GM21423 (cell line): ENCODE measurements around the gene FASTKD3.

Experiments used
- ATAC-seq: cut with Tn5 transposase; IDR thresholded peaks from one replicate; pipeline ENCODE4 v1.9.1; 2021; ENCODE audit warnings: mild to moderate bottlenecking, moderate library complexity; ENCODE audit not compliant: unreplicated experiment

Gene FASTKD3

DNA sequence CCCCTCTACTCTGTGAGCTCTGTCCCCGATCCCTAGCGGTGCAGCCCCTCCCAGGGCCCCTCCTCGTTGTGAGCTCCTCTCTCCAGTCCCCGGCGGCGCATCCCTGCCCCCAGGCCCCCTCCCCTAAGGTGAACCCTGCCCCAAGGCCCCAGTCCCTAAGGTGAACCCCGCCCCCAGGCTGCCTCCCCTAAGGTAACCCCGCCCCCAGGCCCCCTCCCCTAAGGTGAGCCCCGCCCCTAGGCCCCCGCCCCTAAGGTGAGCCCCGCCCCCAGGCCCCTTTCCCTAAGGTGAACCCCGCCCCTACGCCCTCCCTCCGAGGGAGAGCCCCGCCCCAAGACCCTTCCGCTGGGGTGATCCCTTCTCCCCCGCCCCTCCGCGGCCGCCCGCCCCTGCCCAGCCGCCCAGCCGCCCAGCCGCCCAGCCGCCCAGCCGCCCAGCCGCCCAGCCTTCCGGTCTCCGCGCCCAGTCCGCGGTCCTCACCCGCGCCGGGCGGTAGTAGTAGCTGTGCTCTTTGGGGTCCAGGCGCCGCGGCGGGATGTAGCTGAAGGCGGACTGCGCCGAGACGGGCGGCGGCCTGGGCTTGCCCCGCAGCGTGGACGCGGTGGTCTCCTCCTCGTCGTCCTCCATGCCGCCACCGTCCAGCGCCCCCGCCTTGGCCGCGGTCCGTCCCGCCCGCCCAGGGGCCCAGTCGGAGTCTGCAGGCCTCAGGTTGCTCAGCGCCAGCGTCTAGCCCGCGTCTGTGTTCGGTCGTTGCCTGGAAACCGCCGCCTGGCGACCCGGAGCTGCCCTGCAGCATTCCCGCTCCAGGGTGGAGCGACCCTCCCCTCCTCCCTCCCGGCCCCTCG, 18.2 kb downstream of the FASTKD3 start, which contains the start of gene CFAP90:
CFAP90 (minus strand) TSS at position 739 of the 845 bp plus-strand sequence; CDS start at position 627, 112 bp downstream.
- no peak for ATAC-seq

DNA sequence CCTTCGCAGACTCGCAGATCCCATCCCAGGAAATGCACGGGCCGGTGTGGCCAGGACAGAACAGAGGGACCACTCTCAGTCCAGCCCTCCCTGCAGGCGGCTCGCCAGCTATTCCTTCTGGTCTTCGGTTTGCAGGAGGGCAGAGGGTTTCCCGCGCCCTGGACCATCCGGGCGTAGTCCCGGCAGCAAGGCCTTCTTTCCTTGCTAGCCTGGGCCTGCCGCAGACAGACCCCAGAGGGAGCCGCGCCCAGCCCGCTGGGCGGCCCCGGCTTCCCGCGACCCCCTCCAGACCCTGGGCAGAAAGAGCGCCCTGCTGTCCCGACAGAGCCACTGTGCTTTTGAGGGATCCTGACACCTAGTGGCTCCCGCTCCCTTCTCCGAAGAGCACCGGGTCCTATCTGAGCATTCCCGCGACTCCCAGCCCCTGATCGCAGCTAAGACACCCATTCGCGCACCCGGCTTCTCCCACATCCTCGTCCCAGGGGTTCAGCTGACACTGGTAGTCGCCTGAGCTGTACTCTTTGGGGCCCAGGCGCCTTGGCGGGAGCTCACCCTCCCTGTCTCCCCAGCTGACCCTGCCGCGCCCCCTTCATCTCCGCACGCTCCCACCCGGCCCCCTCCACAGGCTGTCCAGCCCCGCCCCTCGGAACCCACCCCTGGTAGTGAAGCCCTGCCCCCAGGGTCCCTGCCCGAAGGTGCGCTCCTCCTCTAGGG, 19.0 kb downstream of the FASTKD3 start:
- ATAC-seq, result no peak

DNA sequence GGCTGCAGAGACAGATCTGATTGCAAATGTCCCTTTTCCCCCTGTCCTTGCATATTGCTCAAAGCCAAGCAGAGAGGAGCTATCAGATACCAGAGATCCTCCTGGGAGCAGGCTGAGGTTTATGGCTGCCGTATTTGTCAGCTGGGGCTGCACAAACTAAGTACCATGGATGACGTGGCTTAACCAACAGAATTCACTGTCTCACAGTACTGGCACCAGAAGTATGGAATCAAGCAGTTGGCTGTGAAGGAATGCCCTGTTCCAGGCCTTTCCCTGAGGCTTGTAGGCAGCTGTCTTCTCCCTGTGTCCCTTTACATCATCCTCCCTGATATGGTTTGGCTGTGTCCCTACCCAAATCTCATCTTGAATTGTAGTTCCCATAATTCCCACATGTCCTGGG, 20.5 kb downstream of the FASTKD3 start:
- no peak for ATAC-seq

DNA sequence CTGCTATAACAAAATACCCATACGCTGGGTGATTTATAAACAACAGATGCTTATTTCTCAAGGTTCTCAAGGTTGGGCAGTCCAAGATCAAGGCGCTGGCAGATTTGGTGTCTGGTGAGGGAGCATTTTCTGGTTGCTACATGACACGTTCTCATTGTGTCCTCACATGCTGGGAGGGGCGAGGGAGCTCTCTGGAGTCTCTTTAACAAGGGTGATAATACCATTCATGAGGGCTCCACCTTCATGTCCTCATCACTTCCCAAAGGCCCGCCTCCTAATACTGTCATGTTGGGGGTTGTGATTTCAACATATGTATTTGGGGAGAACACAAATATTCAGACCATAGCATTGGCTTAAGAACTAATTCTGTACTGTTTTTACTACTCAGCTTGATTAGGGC, 22.5 kb downstream of the FASTKD3 start:
- ATAC-seq, result no peak

DNA sequence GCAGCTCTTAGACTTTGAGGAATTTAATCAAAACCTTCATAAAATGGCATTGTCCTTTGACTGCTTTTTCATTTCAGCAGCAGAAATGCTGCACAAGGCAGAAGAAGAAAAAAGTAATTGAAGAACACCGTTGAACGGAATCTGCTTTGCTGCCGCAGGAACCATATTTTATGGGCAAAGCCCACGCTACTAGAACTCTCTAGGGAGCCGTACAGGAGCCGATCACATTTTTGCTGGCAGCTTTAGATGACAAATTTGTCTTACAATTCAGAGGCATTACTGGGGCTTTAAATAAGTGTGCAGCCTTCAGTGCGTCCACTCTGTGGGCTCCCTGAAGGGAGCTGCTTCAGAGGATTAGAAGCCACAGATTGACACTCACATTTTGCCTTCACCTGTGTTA, 23.3 kb downstream of the FASTKD3 start:
- ATAC-seq, result no peak

DNA sequence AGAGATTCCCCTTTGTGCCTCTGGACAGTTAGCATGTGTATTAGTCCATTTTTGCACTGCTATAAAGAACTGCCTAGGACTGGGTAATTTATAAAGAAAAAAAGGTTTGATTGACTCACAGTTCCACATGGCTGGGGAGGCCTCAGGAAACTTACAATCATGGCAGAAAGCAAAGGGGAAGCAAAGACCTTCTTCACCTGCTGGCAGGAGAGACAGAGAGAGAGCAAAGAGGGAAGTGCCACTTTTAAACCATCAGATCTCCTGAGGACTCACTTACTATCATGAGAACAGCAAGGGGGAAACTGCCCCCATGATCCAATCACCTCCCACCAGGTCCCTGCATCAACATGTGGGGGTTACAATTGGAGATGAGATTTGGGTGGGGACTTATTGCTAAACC, 23.9 kb downstream of the FASTKD3 start:
- ATAC-seq, result no peak

DNA sequence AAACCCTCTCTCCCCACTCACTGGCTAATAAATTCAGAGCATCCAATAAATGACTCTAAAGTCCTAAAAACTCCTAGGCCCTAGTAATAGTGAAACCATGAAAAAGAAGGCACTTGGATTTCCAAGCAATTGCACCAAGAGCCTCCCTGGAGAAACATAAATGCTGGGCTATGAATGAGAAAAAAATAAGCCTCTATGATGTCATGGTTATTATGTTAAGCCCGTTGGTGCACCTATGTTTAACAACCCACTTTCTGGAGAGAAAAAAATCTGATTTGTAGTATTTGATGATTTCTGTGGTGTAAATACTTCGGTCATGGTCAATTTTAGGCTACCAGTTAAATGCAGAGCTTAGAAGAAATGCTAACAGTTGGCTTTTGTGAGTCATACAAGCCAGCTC, 26.3 kb downstream of the FASTKD3 start:
- no peak for ATAC-seq

DNA sequence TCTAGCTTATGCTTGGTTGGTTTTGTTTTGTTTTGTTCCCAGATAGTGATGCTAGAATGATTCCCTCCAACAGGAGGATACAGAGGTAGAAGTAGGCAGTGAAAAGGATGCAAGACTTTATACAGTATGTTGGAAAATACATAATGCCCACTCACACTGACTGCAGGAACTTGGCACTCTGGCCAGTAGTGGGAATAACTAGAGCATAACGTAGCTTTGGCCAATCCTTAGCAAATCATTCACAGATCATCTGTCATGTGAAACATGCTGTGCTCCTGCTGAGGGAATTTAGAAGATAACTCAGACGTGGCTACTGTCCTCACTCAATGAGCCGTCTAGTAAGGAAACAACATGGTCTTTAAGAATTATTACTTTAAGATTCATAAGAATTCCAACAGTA, 31.4 kb downstream of the FASTKD3 start:
- ATAC-seq, result no peak

DNA sequence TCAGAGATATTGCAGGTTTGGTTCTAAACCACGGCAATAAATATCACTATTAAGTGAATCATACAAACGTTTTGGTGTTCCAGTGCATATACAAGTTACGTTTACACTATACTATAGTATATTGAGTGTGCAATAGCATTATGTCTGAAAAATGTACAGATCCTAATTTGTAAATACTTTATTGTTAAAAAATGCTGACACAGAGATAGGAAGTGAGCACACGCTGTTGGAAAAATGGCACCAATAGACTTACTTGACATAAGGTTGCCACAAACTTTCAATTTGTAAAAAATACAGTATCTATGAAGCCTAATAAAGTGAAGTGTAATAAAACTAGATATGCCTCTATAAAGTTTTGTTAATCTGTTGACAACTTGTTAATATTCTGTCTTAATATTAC, 33.8 kb downstream of the FASTKD3 start:
- no peak for ATAC-seq

DNA sequence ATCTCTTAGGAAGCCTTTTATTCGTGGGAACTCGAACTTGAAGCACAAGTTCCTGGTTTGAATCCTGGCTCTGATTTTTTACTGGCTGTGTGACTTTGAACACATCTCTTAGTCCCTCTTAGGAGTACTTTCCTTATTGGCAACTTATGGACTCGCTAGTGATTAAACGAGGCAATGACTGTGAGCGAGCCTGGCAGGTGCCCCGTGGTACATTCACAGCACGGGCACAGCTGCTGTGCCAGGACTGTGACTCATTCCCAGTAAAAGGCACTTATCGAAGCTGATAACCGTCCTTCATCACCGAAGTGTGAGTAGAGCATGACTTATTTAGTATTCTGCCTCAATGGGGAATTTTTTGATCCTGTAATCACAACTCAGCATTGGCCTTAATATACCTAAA, 40.6 kb downstream of the FASTKD3 start:
- no peak for ATAC-seq

DNA sequence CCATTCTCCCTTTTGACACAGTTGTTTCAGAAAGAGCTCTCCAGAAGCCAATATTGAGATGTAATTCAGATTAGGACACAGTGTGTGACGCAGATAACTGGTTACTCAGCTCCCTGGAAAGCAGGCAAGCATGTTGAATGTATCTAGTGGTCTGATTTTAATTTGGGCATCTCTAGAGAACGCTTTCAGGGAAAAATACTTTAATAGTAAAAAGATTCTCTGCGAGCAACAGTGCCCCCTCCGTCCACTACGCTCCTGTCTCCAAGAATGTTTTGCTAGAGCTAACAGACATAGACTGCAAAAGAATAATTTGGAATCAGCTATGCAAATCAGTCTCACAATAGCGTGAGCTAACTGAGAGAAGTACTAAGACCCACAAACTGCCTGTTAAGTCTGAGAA, 41.2 kb downstream of the FASTKD3 start:
- no peak for ATAC-seq

DNA sequence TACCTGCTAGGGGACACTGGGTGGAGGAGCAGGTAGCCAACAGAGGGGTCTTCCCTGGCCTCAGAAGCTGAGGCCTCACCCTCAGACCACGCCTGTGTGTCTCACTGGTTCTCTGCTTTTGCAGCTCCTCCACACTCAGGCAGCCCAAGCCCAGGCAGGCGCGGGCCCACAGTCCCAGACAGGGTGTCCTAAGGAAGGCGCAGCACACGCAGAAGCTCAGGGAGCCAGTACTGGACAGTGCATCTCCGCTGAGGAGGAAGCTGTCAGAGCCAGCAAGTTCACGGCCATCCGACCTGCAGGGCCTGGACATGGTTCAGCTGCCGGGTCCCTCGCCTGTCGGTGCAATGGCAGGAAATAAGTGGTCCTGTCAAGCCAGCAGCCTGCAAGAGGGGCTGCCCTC, 43.2 kb downstream of the FASTKD3 start:
- ATAC-seq, result no peak

DNA sequence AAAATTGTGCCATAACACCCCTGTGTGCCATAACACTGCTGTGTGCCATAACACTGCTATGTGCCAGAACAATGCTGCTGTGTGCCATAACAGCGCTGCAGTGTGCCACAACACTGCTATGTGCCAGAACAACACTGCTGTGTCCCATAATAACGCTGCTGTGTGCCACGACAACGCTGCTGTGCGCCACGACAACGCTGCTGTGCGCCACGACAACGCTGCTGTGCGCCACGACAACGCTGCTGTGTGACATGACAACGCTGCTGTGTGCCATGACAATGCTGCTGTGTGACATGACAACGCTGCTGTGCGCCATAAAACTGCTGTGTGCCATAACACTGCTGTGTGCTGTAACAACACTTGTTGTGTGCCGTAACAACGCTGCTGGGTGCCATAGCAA, 43.8 kb downstream of the FASTKD3 start:
- ATAC-seq, result no peak

DNA sequence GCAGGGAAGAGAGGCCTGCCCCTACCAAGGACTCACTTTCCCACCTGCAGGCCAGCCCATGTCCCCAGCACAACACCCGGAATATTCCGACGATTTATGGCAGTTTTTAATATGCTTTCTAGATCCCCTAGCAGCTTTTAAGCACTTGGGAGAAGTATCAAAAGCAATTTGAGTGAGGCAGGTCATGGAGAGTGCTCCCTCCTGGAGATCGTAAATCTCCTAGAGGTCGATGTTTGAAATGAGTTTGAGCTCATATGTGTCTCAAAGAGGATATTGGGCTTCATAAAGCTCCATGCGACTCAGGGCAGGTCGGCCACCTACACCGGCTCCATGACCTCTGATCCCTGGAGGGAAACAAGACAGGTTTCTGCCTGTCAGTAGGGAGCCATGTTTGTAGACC, 45.2 kb downstream of the FASTKD3 start:
- no peak for ATAC-seq

DNA sequence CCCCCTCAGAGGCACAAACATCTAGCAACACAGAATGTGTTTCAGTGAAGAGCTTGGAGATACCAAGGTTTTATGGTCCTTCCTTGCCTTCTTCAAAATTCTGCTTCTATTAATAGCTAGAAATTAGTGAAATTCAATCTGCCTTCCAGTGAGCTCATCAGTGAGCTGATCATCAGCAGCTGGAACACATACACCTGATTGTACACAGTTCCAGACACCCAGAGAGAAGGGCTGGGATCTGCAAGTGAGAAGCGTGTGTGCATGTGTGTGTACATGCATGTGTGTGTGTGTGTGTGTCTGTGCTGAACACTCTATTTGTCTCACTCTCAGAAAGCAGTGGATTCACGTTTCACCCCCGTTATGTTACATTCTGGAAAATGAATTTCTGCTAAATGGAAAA, 46.4 kb downstream of the FASTKD3 start:
- ATAC-seq, result no peak

DNA sequence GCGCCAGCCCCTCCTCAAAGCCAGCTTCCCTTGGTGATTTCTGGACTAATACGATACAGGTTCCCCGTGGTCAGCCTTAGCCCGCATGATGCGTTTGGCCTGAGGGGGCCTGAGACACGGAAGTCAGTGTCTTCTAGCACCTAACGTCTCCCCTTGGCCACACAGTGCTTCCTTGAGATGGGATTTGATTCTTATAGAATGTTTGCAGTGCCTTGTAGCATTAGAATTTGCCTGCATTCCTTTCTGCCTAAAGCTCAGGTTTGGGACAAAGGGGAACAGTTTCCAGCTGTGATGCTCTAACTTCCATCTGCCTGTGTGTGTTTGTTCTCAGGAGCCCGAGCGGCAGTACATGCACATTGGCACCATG, 52.3 kb downstream of the FASTKD3 start:
- no peak for ATAC-seq

DNA sequence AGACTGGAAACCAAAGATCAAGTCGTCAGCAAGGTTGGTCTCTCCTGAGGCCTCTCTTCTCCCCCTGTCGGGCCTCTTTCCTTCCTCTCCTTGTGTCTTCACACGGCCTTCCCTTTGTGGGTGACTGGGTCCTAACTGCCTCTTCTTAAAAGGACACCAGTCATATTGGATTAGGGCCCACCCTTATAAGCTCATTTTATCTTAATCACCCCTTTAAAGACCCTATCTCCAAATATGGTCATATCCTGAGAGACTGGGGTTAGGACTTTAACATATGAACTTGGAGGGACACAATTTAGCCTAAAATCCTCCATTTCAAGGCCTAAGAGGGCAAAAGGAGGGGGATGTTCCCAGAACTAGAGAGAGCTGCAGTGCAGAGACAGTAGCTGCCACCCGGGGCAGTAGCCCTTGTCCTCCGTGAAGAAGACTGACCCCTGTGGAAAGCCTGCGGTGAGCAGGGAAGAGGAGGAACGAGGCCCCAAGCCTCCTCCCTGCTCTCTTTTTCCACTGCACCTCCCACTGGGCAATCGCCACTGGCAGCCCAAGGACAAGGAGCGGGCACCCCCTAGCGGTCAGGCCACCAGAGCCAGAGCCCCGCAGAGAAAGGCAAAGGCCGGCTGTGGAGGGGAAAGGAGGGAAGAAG, 52.8 kb downstream of the FASTKD3 start:
- ATAC-seq, result peak; percentile 88

DNA sequence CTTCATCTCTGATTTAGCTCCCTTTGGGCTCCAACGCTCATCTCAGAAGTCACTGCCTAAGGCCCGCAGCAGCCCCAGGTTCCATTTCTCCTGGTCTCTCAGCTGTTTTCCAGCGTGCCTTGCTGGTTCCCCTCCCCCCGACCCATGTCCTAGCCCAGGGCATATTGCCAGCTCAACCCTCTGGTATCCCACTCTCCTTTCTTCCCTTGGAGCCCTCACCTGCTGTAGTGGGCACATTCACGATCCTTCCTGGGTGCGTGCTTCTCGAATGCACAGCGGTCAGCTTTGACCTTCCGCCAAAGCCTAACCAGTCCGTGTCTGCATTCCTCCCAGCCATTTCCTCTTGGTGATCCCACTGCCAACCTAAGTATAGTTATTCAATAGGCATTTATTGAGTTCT, 54.0 kb downstream of the FASTKD3 start:
- ATAC-seq, result no peak

DNA sequence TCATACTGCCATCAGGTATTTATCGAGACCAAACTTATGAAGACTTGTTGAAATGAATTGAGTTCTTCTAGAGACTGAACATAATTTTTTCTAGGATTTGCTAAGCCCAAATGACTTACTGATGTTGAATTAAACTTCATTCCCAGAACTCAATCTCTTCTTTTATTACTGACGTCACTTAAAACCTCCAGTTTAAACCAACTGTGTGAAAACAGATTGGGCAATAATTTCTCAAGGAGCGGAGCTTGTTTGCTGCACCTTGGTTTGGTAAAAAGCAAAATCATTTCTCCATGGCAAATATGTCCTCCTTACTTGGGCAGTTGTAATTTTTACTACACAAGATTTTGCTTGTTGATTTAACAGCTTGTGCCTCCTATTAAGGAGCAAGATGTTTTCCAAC, 55.3 kb downstream of the FASTKD3 start:
- ATAC-seq, result no peak

DNA sequence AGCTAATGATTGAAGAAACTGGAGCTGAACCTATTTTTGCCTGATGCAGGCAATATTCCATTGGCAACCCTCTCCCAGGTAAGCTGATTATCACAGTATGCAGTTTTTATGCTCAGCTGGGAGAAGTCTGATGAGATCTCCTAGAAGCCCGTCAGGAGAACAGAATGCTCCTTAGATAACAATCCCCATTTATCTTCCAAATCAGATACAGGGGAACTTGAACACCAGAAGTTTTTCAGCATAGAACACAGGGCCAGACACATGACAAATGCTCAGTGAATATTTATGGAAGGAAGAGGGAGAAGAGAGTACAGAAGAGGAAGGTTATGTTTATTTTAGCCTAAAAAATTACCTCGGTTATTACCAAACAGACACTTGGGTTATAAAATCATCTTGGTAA, 55.8 kb downstream of the FASTKD3 start:
- no peak for ATAC-seq

DNA sequence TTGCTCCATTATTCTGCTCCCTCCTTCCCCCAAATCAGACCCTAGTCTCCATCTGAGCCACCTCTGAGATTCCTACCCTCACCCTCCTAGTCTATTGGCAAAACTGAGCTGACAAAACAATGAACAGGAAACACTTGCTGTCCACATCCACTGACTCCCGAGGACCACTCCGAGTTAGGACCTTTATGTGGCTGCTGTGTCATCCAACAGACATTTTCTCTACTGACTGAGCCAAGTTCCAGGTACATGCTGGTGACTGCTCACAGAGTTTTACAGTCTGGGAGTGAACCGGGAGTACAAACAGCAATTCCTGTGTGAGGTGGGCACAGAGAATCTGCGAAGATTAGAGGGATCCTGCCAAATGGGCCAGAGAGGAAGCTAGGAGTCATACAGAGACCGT, 57.1 kb downstream of the FASTKD3 start:
- no peak for ATAC-seq
